HEK293T (cell line): Measurements from ENCODE around the gene ADCY9.

Experiments
- ARNT ChIP-seq: fragments of 450-650 bp; IDR thresholded peaks from 2 replicates; pipeline ENCODE4 v1.6.1; 2017; ENCODE audit warnings: mild to moderate bottlenecking
- BHLHE40 ChIP-seq: fragments of 450-650 bp; IDR thresholded peaks from 2 replicates; pipeline ENCODE4 v1.6.1; 2016; ENCODE audit warnings: mild to moderate bottlenecking, moderate library complexity, borderline replicate concordance
- CTBP1 ChIP-seq: fragments of 450-650 bp; IDR thresholded peaks from 2 replicates; pipeline ENCODE4 v1.6.1; 2016; ENCODE audit warnings: borderline replicate concordance
- ELF4 ChIP-seq: fragments of 450-650 bp; IDR thresholded peaks from 2 replicates; pipeline ENCODE4 v1.6.1; 2017; ENCODE audit warnings: antibody characterized with exemption
- FOXA1 ChIP-seq: fragments of 450-650 bp; IDR thresholded peaks from 2 replicates; pipeline ENCODE4 v1.6.1; 2016; ENCODE audit warnings: mild to moderate bottlenecking
- FOXK2 ChIP-seq: fragments of 450-650 bp; IDR thresholded peaks from 2 replicates; pipeline ENCODE4 v1.6.1; 2016; ENCODE audit warnings: mild to moderate bottlenecking
- FOXM1 ChIP-seq: fragments of 450-650 bp; IDR thresholded peaks from 2 replicates; pipeline ENCODE4 v1.6.1; 2017; ENCODE audit warnings: mild to moderate bottlenecking, borderline replicate concordance
- HDGF ChIP-seq: fragments of 450-650 bp; IDR thresholded peaks from 2 replicates; pipeline ENCODE4 v1.6.1; 2017; ENCODE audit warnings: antibody characterized with exemption, borderline replicate concordance
- LEF1 ChIP-seq: fragments of 450-650 bp; IDR thresholded peaks from 2 replicates; pipeline ENCODE4 v1.6.1; 2017; ENCODE audit warnings: mild to moderate bottlenecking, borderline replicate concordance
- SP1 ChIP-seq: fragments of 450-650 bp; IDR thresholded peaks from 2 replicates; pipeline ENCODE4 v1.6.1; 2017
- SUZ12 ChIP-seq: fragments of 450-650 bp; IDR thresholded peaks from 2 replicates; pipeline ENCODE4 v1.6.1; 2016; ENCODE audit warnings: mild to moderate bottlenecking
- TARDBP ChIP-seq: fragments of 450-650 bp; IDR thresholded peaks from 2 replicates; pipeline ENCODE4 v1.6.1; 2016
- TF ChIP-seq, protein P1 (sequence below): fragments of 450-650 bp; IDR thresholded peaks from 2 replicates; pipeline ENCODE4 v1.6.1; 2016

GRCh38 chr16:3946604-3947180 is 169.6 kb downstream of the ADCY9 start:
- TF ChIP-seq CTBP1 (no peak), FOXA1 (no peak), SUZ12 (no peak), ARNT (no peak), SP1 (no peak), LEF1 (no peak), TARDBP (no peak), HDGF (no peak), FOXK2 (no peak), FOXM1 (no peak), ELF4 (no peak), BHLHE40 (no peak)
- TF ChIP-seq, protein P1, sequence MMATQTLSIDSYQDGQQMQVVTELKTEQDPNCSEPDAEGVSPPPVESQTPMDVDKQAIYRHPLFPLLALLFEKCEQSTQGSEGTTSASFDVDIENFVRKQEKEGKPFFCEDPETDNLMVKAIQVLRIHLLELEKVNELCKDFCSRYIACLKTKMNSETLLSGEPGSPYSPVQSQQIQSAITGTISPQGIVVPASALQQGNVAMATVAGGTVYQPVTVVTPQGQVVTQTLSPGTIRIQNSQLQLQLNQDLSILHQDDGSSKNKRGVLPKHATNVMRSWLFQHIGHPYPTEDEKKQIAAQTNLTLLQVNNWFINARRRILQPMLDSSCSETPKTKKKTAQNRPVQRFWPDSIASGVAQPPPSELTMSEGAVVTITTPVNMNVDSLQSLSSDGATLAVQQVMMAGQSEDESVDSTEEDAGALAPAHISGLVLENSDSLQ = no peak
